ENCODE data around the gene PPP2R5E. TPM values are rescaled to one million over a fixed set of nuclear protein-coding genes. Genes with fewer than 3 reads are reported as not detected.

The PPP2R5E gene
- total and polyA plus RNA-seq, 8 donors = 7.2 to 32.9 (median 14.2) TPM

DNA sequence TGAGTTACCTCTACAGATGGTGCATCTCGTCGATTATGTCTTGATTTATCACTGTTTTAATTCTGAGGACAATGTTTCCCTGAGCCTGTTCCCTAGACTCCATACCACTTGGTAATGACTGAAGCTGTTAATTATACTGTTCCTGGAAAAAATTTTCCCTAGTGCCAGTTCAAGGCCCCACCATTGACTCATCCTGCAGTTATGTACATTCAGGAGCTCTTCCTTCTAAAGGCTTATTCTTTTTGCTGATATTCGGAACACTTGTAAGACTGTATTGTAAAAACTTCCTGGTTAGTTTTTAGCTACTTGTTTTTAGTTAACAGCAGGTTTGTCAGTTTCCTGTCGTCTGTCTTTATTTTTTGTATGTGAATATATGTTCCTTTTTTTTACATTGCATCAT lies 30.4 kb upstream of the PPP2R5E start:
- no peaks in the 10 kb centered on the region for H3K27me3 ChIP-seq
- no peaks in the 10 kb centered on the region for H3K9me3 ChIP-seq
- no peaks in the 10 kb centered on the region for H3K4me1 ChIP-seq
- TF ChIP-seq POLR2A (IDR thresholded peaks at IDR 0.05) = no peak
- TF ChIP-seq POLR2AphosphoS5 (IDR thresholded peaks at IDR 0.05) = no peak
- TF ChIP-seq, protein P1, sequence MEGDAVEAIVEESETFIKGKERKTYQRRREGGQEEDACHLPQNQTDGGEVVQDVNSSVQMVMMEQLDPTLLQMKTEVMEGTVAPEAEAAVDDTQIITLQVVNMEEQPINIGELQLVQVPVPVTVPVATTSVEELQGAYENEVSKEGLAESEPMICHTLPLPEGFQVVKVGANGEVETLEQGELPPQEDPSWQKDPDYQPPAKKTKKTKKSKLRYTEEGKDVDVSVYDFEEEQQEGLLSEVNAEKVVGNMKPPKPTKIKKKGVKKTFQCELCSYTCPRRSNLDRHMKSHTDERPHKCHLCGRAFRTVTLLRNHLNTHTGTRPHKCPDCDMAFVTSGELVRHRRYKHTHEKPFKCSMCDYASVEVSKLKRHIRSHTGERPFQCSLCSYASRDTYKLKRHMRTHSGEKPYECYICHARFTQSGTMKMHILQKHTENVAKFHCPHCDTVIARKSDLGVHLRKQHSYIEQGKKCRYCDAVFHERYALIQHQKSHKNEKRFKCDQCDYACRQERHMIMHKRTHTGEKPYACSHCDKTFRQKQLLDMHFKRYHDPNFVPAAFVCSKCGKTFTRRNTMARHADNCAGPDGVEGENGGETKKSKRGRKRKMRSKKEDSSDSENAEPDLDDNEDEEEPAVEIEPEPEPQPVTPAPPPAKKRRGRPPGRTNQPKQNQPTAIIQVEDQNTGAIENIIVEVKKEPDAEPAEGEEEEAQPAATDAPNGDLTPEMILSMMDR (IDR thresholded peaks at IDR 0.05) = no peak
- TF ChIP-seq EP300 (IDR thresholded peaks at IDR 0.05) = no peak
- intact Hi-C loops (cut with DNase I; ENCODE audit: low total_unique reads) = no loop called here
- H3K4me3 ChIP-seq = no peak overlapping the region
- WGBS, 5 donors = 64 to 78% (median 75%) methylated on average over 4 of the region's 4 CpGs
- DNase-seq = no peak
- no peaks in the 10 kb centered on the region for H3K36me3 ChIP-seq
- no peak overlapping the region for H3K27ac ChIP-seq

DNA sequence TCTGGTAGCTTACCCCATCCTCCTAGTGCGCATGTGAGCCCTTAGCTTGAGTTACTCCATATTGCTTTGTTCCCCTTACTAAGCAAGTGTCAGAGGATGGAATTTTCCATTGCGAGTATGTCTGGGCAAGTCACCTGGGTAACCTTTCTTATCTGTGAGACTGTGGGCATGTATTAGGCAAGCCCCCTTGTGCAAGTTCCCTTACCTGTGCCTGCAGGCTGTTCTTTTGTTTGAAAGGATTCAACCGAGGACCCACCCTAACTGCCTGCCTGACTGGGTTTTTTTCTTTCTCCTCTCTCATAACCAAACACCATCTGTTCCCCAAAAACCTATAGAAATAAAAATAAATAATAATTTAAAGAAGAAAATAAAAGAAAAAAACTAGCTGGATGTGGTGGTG lies 22.3 kb upstream of the PPP2R5E start:
- Histone ChIP-seq H3K27ac (no peak overlapping the region), H3K4me1 (peaks cover 0 to 9% (median 2%) of the 10 kb centered on the region in 4 donors), H3K4me3 (no peak overlapping the region), H3K36me3 (no peaks in the 10 kb centered on the region), H3K27me3 (no peaks in the 10 kb centered on the region), H3K9me3 (no peaks in the 10 kb centered on the region)
- 82 to 92% (median 86%) methylated on average over 3 of the region's 3 CpGs for WGBS, 5 donors
- no peak for TF ChIP-seq EP300 (IDR thresholded peaks at IDR 0.05)
- TF ChIP-seq, protein P1 (IDR thresholded peaks at IDR 0.05) = no peak
- no peak for TF ChIP-seq POLR2AphosphoS5 (IDR thresholded peaks at IDR 0.05)
- TF ChIP-seq POLR2A (IDR thresholded peaks at IDR 0.05) = no peak
- intact Hi-C loops (cut with DNase I; ENCODE audit: low total_unique reads) = no loop called here
- no peak for DNase-seq

DNA sequence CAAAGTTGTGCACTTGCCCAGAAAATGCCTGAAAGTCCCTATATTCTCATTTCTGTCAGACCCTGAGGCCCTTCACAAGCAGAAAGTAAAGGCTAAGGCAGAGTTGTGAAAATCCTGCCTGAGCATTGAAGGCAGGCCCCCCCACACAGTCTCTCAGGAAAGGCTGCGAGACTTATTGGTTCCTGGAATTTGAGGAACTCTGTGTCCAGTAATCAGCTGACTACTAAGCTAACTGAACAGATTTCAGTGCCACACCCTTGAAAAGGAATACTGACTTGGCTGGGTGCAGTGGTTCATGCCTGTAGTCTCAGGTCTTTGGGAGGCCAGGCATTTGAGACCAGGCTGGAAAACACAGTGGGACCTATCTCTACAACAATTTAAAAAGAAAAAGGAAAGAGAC lies 21.1 kb upstream of the PPP2R5E start:
- TF ChIP-seq EP300 (IDR thresholded peaks at IDR 0.05) (no peak), POLR2AphosphoS5 (IDR thresholded peaks at IDR 0.05) (no peak), POLR2A (IDR thresholded peaks at IDR 0.05) (no peak)
- TF ChIP-seq, protein P1 (IDR thresholded peaks at IDR 0.05) = no peak
- Histone ChIP-seq H3K4me3 (no peak overlapping the region), H3K4me1 (peaks cover 0 to 9% (median 2%) of the 10 kb centered on the region in 4 donors), H3K27me3 (no peaks in the 10 kb centered on the region), H3K9me3 (no peaks in the 10 kb centered on the region), H3K36me3 (no peaks in the 10 kb centered on the region), H3K27ac (no peak overlapping the region)
- intact Hi-C loops (cut with DNase I; ENCODE audit: low total_unique reads) = no loop called here
- peak in 1 of 2 donors; percentile 29 for DNase-seq
- 13 to 43% (median 21%) methylated on average over 1 of the region's 1 CpG for WGBS, 5 donors

DNA sequence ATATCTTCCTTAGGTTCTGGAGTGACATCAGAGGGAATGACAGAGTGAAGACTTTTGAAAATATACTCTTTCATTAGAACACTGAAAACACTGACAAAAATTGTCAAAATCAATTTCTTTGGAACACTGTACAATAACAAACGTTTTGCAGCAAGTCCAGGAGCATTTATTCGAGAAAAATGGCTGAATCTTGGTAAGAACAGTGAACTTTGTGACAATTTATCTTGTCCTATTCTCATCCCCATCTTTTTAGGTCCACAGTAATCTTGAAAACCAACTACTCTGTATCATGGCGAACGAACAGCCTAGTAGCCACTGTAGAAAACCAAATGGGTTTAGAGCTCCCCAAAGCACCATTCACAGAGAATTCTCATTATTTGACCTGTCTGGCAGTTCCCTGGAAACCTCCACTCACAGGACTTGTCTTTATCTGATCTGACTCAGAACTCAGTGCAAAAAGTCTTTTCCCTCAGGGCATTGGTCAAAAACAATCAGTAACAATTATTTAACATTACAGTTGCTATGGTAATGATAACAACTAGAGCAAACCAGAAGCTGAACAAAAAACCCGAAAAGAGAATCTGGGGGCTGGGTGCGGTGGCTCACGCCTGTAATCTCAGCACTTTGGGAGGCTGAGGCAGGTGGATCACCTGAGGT lies 20.3 kb upstream of the PPP2R5E start:
- 72 to 85% (median 82%) methylated on average over 7 of the region's 7 CpGs for WGBS, 5 donors
- Histone ChIP-seq H3K4me1 (peaks cover 0 to 9% (median 2%) of the 10 kb centered on the region in 4 donors), H3K36me3 (no peaks in the 10 kb centered on the region), H3K4me3 (no peak overlapping the region), H3K27me3 (no peaks in the 10 kb centered on the region), H3K9me3 (no peaks in the 10 kb centered on the region), H3K27ac (no peak overlapping the region)
- TF ChIP-seq POLR2A (IDR thresholded peaks at IDR 0.05) = no peak
- TF ChIP-seq EP300 (IDR thresholded peaks at IDR 0.05) = no peak
- TF ChIP-seq, protein P1 (IDR thresholded peaks at IDR 0.05) = no peak
- no peak for TF ChIP-seq POLR2AphosphoS5 (IDR thresholded peaks at IDR 0.05)
- intact Hi-C loops (cut with DNase I; ENCODE audit: low total_unique reads) = no loop called here
- DNase-seq = no peak
